Measurements from ENCODE around the gene LUZP2.
"Not testable (repeated sequence)": the region's sequence is repeated elsewhere in the genome, so short reads cannot be mapped to it uniquely, and the experiment has no call there.

GRCh38 chr11:24999929-25000328 is 503.1 kb downstream of the LUZP2 start:
- not testable (repeated sequence) for TF ChIP-seq POLR2A (IDR thresholded peaks at IDR 0.05; ENCODE audit: low read depth, low read length); TAF1 (IDR thresholded peaks at IDR 0.05; ENCODE audit: borderline replicate concordance, low read depth, low read length)
